IMR-90 (cell line): ENCODE data around the gene MSH6. TPM values are rescaled to one million over a fixed set of nuclear protein-coding genes. Genes with fewer than 3 reads are reported as not detected.

Source experiments
- ATAC-seq: fragments of 200-7000 bp; cut with Tn5 transposase; 2 replicates; pipeline ENCODE4 v1.9.1; 2020; ENCODE audit warnings: low read depth, mild to moderate bottlenecking, moderate library complexity
- BruUV-seq: library from RNA; stranded (reverse); fragments of 400-500 nt; replicated peaks from 2 replicates; lab custom pipeline; 2021; lab: Mats Ljungman, UMichigan
- CTCF ChIA-PET: fragments of 300-600 bp; formaldehyde crosslinking; extraction: SDS; loops from one replicate; lab custom pipeline; 2021; ENCODE audit warnings: antibody characterized with exemption; lab: Yijun Ruan, JAX
- POLR2A ChIA-PET: fragments of 300-600 bp; sonication (Branson Sonifier 250); formaldehyde crosslinking; loops from one replicate; lab custom pipeline; 2022; ENCODE audit warnings: antibody characterized with exemption; ENCODE audit not compliant: unreplicated experiment; lab: Charles Lee
- DNase-seq: peaks from one replicate; pipeline ENCODE4 v3.0.0; 2013
- H2AFZ ChIP-seq: replicated peaks from 2 replicates; pipeline ENCODE3; 2013; ENCODE audit warnings: low read length, mild to moderate bottlenecking; ENCODE audit not compliant: poor library complexity
- H2AK5ac ChIP-seq: 2 replicates; pipeline ENCODE4 v1.6.1; 2013; ENCODE audit warnings: low read depth, low read length, inconsistent platforms
- H2AK9ac ChIP-seq: replicated peaks from 2 replicates; pipeline ENCODE3; 2013; ENCODE audit warnings: mild to moderate bottlenecking, low read depth, low read length, moderate library complexity; ENCODE audit not compliant: poor library complexity
- H2BK120ac ChIP-seq: 2 replicates; pipeline ENCODE4 v1.6.1; 2013; ENCODE audit warnings: low read depth, low read length, inconsistent platforms
- H2BK15ac ChIP-seq: 3 replicates; pipeline ENCODE4 v1.6.1; 2013; ENCODE audit warnings: low read depth, low read length, inconsistent platforms
- H2BK20ac ChIP-seq: 2 replicates; pipeline ENCODE4 v1.6.1; 2013; ENCODE audit warnings: low read depth, mild to moderate bottlenecking, inconsistent platforms, low read length, moderate library complexity
- H2BK5ac ChIP-seq: 2 replicates; pipeline ENCODE4 v1.6.1; 2013; ENCODE audit warnings: mild to moderate bottlenecking, low read depth, low read length, inconsistent platforms; ENCODE audit not compliant: poor library complexity, severe bottlenecking
- H3K14ac ChIP-seq: replicated peaks from 2 replicates; pipeline ENCODE4 v1.6.1; 2013; ENCODE audit warnings: low read depth, low read length, inconsistent platforms
- H3K18ac ChIP-seq: 2 replicates; pipeline ENCODE4 v1.6.1; 2013; ENCODE audit warnings: low read depth, low read length, control low read depth
- H3K23ac ChIP-seq: 2 replicates; pipeline ENCODE4 v1.6.1; 2013; ENCODE audit warnings: low read depth, low read length, inconsistent platforms
- H3K27ac ChIP-seq: 2 replicates; pipeline ENCODE4 v1.5.1; 2013; ENCODE audit warnings: mild to moderate bottlenecking, control low read depth, low read length; ENCODE audit not compliant: insufficient read depth
- H3K27me3 ChIP-seq: 2 replicates; pipeline ENCODE4 v1.6.1; 2013; ENCODE audit warnings: low read length; ENCODE audit not compliant: control insufficient read depth, insufficient read depth
- H3K36me3 ChIP-seq: 2 replicates; pipeline ENCODE4 v1.6.1; 2013; ENCODE audit warnings: low read length, mixed read lengths; ENCODE audit not compliant: control insufficient read depth, insufficient read depth
- H3K4ac ChIP-seq: 2 replicates; pipeline ENCODE4 v1.6.1; 2013; ENCODE audit warnings: low read depth, low read length, inconsistent platforms
- H3K4me1 ChIP-seq: 2 replicates; pipeline ENCODE4 v1.6.1; 2013; ENCODE audit warnings: low read length, mixed read lengths; ENCODE audit not compliant: control insufficient read depth, insufficient read depth
- H3K4me2 ChIP-seq: 2 replicates; pipeline ENCODE4 v1.6.1; 2013; ENCODE audit warnings: low read depth, mild to moderate bottlenecking, control low read depth, low read length, moderate library complexity
- H3K4me3 ChIP-seq: 2 replicates; pipeline ENCODE4 v1.5.1; 2013; ENCODE audit warnings: low read depth, mild to moderate bottlenecking, control low read depth, low read length, moderate library complexity; ENCODE audit not compliant: insufficient read depth
- H3K56ac ChIP-seq: 2 replicates; pipeline ENCODE4 v1.6.1; 2013; ENCODE audit warnings: low read length, inconsistent platforms; ENCODE audit not compliant: insufficient read depth; ENCODE audit errors: extremely low read depth
- H3K79me1 ChIP-seq, 2 experiments: 2 replicates each; pipeline ENCODE4 v1.6.1; 2013; ENCODE audit warnings: low read length in 2 of 2, inconsistent platforms in 1 of 2, low read depth in 1 of 2
- H3K9ac ChIP-seq: 2 replicates; pipeline ENCODE4 v1.6.1; 2013; ENCODE audit warnings: low read depth, low read length, control low read depth
- H3K9me1 ChIP-seq: 2 replicates; pipeline ENCODE4 v1.6.1; 2013; ENCODE audit warnings: low read length, inconsistent platforms; ENCODE audit not compliant: insufficient read depth
- H3K9me3 ChIP-seq: 2 replicates; pipeline ENCODE4 v1.6.1; 2013; ENCODE audit warnings: low read length; ENCODE audit not compliant: control insufficient read depth, insufficient read depth
- H4K20me1 ChIP-seq: 2 replicates; pipeline ENCODE4 v1.6.1; 2013; ENCODE audit warnings: low read length, inconsistent platforms; ENCODE audit not compliant: insufficient read depth
- H4K5ac ChIP-seq: 2 replicates; pipeline ENCODE4 v1.6.1; 2013; ENCODE audit warnings: mild to moderate bottlenecking, low read depth, low read length, control low read depth
- H4K8ac ChIP-seq, 2 experiments: 2 replicates each; pipeline ENCODE4 v1.6.1; 2013; ENCODE audit warnings: low read depth in 2 of 2, low read length in 2 of 2, control low read depth in 1 of 2, inconsistent platforms in 1 of 2
- H4K91ac ChIP-seq: 2 replicates; pipeline ENCODE4 v1.6.1; 2013; ENCODE audit warnings: low read depth, low read length, inconsistent platforms; ENCODE audit not compliant: insufficient read depth
- CHD1 ChIP-seq: IDR thresholded peaks from 2 replicates; pipeline ENCODE4 v1.6.1; 2012; ENCODE audit warnings: low read depth, low read length, improper control_type of control experiment
- CTCF ChIP-seq: conservative IDR thresholded peaks from 2 replicates; pipeline ENCODE4 v1.5.1; 2012; ENCODE audit warnings: mild to moderate bottlenecking, low read depth, low read length, improper control_type of control experiment
- ELK1 ChIP-seq: fragments of 150-350 bp; IDR thresholded peaks from 2 replicates; pipeline ENCODE4 v1.6.1; 2016; ENCODE audit warnings: low read depth, mild to moderate bottlenecking, low read length, moderate library complexity, borderline replicate concordance
- FOS ChIP-seq: fragments of 150-350 bp; IDR thresholded peaks from 2 replicates; pipeline ENCODE4 v1.6.1; 2016; ENCODE audit warnings: low read depth, low read length
- MAFK ChIP-seq: IDR thresholded peaks from 2 replicates; pipeline ENCODE4 v1.6.1; 2012; ENCODE audit warnings: low read depth, low read length, improper control_type of control experiment
- MAZ ChIP-seq: IDR thresholded peaks from 2 replicates; pipeline ENCODE4 v1.6.1; 2012; ENCODE audit warnings: low read depth, mild to moderate bottlenecking, low read length, improper control_type of control experiment, moderate library complexity, borderline replicate concordance
- MXI1 ChIP-seq: IDR thresholded peaks from 2 replicates; pipeline ENCODE4 v1.6.1; 2012; ENCODE audit warnings: low read depth, mild to moderate bottlenecking, low read length, moderate library complexity, borderline replicate concordance
- NFE2L2 ChIP-seq: fragments of 150-350 bp; IDR thresholded peaks from 2 replicates; pipeline ENCODE4 v1.6.1; 2016; ENCODE audit warnings: low read depth, mild to moderate bottlenecking, low read length
- POLR2A ChIP-seq: IDR thresholded peaks from 2 replicates; pipeline ENCODE4 v1.6.1; 2012; ENCODE audit warnings: mild to moderate bottlenecking, low read depth, low read length
- RFX5 ChIP-seq: IDR thresholded peaks from 2 replicates; pipeline ENCODE4 v1.8.0; 2012; ENCODE audit warnings: low read depth, mild to moderate bottlenecking, low read length, moderate library complexity
- SMC3 ChIP-seq: fragments of 150-350 bp; IDR thresholded peaks from 2 replicates; pipeline ENCODE4 v1.6.1; 2016; ENCODE audit warnings: low read depth, mild to moderate bottlenecking, antibody characterized with exemption, low read length, moderate library complexity
- WGBS, 2 experiments: methylation state at CpG; one replicate each; pipeline versions ENCODE4 v1.1.5 to v1.1.7; 2013; ENCODE audit warnings: missing lambda C conversion rate in 2 of 2; ENCODE audit not compliant: insufficient read length in 1 of 2; ENCODE audit errors: extremely low coverage in 2 of 2; 5-methylcytosine and 5-hydroxymethylcytosine counted together
- dilution Hi-C: fragments of 300-500 bp; cut with HindIII; formaldehyde crosslinking; loops from one replicate; pipeline ENCODE4 v1.14.3; 2018; ENCODE audit warnings: low sequenced_read_pairs; ENCODE audit not compliant: unreplicated experiment
- in situ Hi-C: fragments of 300-500 bp; cut with MboI; formaldehyde crosslinking; loops from 3 replicates; pipeline ENCODE4 v1.14.3; 2019; ENCODE audit warnings: low sequenced_read_pairs, inconsistent platforms, mixed read lengths
- intact Hi-C: fragments of 100-400 bp; cut with micrococcal nuclease; formaldehyde crosslinking; loops from 2 replicates; pipeline ENCODE4 v1.10.0; 2022
- polyA plus RNA-seq, 3 experiments: library from polyadenylated mRNA; depleted of rRNA; stranded (reverse); fragments of >200 nt; gene quantifications; 2 replicates each; pipeline ENCODE4 v1.2.3, GENCODE V29; 2012; ENCODE audit warnings: low replicate concordance in 1 of 3
- total RNA-seq: library from RNA; depleted of rRNA; stranded (reverse); fragments of >200 nt; gene quantifications from 2 replicates; pipeline ENCODE4 v1.2.3, GENCODE V29; 2012

MSH6 gene
- total and polyA plus RNA-seq, 2 of the 4 experiments (the other 2 are of a cell fraction), result 17.1 to 48.9 TPM

- H3K9me1 ChIP-seq, result 0 out of 2 replicates have a peak, but pooled peaks cover 5% of the 10 kb centered on the region
- no peaks in the 10 kb centered on the region for H3K4me1 ChIP-seq
- no peak overlapping the region for H3K4ac ChIP-seq
- peaks cover 28 to 46% of the 10 kb centered on the region in 2 experiments for H3K79me1 ChIP-seq
- peaks cover 68% of the 10 kb centered on the region for H3K36me3 ChIP-seq
- no peak overlapping the region for H2BK5ac ChIP-seq
- no peak for ATAC-seq
- intact Hi-C loops (no loop called here), in situ Hi-C loops (no loop called here), dilution Hi-C loops (no loop called here)
- no peak for DNase-seq
- no peak overlapping the region for H3K14ac ChIP-seq
- no peak overlapping the region for H4K91ac ChIP-seq
- H3K56ac ChIP-seq, result no peak overlapping the region
- H3K9me3 ChIP-seq, result peaks cover 7% of the 10 kb centered on the region
- TSS peak; percentile 63 for BruUV-seq
- no peak overlapping the region for H3K18ac ChIP-seq
- H3K4me3 ChIP-seq, result no peak overlapping the region
- H3K27me3 ChIP-seq, result no peaks in the 10 kb centered on the region
- H4K5ac ChIP-seq, result no peak overlapping the region
- peaks cover 10% of the 10 kb centered on the region for H4K20me1 ChIP-seq
- TF ChIP-seq FOS, result no peak
- no peak for TF ChIP-seq NFE2L2
- no peak for TF ChIP-seq RFX5
- TF ChIP-seq ELK1, result no peak
- no peak for TF ChIP-seq POLR2A
- TF ChIP-seq CTCF, result no peak
- TF ChIP-seq CHD1, result no peak
- no peak for TF ChIP-seq MXI1
- TF ChIP-seq MAZ, result no peak
- no peak for TF ChIP-seq SMC3
- no peak for TF ChIP-seq MAFK
- H2BK20ac ChIP-seq, result no peak overlapping the region
- no peak overlapping the region for H3K4me2 ChIP-seq
- no peak overlapping the region for H2BK15ac ChIP-seq
- H2BK120ac ChIP-seq, result no peak overlapping the region
- WGBS, 2 experiments, result no CpG with 5 or more reads among the region's 6 CpGs
- H3K27ac ChIP-seq, result no peak overlapping the region
- no peak overlapping the region for H3K9ac ChIP-seq
- H2AK9ac ChIP-seq, result no peak overlapping the region
- H3K23ac ChIP-seq, result no peak overlapping the region
- no peak overlapping the region for H4K8ac ChIP-seq
- no peak overlapping the region for H2AK5ac ChIP-seq
- no peak overlapping the region for H2AFZ ChIP-seq
- CTCF ChIA-PET, result no interaction called here
- POLR2A ChIA-PET, result no interaction called here
Observed at GRCh38 chr2:47799031-47799609, 16.2 kb downstream of the MSH6 start.
